Spleen (tissue), 7 donors: ENCODE results near the gene DCAF8.

Experiments used
- POLR2A ChIP-seq, 3 donors: fragments of 450-650 bp; IDR thresholded peaks; one replicate each; pipeline ENCODE4 v1.5.1; 2017; ENCODE audit warnings: antibody characterized with exemption in 3 of 3, mild to moderate bottlenecking in 1 of 3
- TF ChIP-seq, protein P1 (sequence below), 11 experiments: fragments of 200-600 bp in 7 of 11; fragments of 450-650 bp in 4 of 11; sonication (generic) in 4 of 11; IDR thresholded peaks in 8 of 11; conservative IDR thresholded peaks in 3 of 11; 1 replicate in 7 of 11; 2 replicates in 4 of 11; pipeline versions ENCODE4 v1.4.0 to v1.8.0; 2016 to 2021; ENCODE audit warnings: antibody characterized with exemption in 11 of 11, inconsistent platforms in 4 of 11, mild to moderate bottlenecking in 1 of 11
- donor health status: DM: no; HTN: no; CAD: no; lungs with moderate emphysema.
- donor health status: DM: no; HTN: no; CAD: no.
- donor health status: DM: no; HTN: no; CAD: no.

GRCh38 chr1:160296036-160296435, 33.7 kb upstream of the DCAF8 start:
- TF ChIP-seq, protein P1, sequence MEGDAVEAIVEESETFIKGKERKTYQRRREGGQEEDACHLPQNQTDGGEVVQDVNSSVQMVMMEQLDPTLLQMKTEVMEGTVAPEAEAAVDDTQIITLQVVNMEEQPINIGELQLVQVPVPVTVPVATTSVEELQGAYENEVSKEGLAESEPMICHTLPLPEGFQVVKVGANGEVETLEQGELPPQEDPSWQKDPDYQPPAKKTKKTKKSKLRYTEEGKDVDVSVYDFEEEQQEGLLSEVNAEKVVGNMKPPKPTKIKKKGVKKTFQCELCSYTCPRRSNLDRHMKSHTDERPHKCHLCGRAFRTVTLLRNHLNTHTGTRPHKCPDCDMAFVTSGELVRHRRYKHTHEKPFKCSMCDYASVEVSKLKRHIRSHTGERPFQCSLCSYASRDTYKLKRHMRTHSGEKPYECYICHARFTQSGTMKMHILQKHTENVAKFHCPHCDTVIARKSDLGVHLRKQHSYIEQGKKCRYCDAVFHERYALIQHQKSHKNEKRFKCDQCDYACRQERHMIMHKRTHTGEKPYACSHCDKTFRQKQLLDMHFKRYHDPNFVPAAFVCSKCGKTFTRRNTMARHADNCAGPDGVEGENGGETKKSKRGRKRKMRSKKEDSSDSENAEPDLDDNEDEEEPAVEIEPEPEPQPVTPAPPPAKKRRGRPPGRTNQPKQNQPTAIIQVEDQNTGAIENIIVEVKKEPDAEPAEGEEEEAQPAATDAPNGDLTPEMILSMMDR (IDR thresholded peaks at IDR 0.05 in 8 of 11, conservative IDR thresholded peaks at IDR 0.05 in 3 of 11) = no peak
- no peak for TF ChIP-seq POLR2A (IDR thresholded peaks at IDR 0.05)
